Measurements from ENCODE around the gene AMDHD2.

The AMDHD2 gene

DNA sequence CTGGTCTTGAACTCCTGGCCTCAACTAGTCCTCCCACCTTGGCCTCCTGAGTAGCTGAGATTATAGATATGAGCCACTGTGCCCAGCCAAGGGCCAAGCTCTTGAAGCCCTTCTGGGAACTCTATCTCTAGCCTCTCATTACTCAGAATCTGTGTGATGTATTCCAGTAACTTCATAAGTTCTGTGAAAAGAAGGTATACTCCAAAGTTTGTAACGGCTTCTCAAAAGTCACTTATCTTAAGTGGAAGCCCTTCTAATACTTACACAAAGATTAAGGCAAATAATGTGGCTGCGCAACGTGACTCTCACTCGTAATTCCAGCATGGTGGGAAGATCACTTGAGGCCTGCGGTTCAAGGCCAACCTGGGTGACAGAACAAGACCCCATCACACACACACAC, 25.6 kb upstream of the AMDHD2 start:
- CTCF ChIA-PET: interaction anchor here (0.7 kb wide), 1 partner anchor 65 kb away, joined by 3 read pairs; no protein-coding TSS in a partner anchor

DNA sequence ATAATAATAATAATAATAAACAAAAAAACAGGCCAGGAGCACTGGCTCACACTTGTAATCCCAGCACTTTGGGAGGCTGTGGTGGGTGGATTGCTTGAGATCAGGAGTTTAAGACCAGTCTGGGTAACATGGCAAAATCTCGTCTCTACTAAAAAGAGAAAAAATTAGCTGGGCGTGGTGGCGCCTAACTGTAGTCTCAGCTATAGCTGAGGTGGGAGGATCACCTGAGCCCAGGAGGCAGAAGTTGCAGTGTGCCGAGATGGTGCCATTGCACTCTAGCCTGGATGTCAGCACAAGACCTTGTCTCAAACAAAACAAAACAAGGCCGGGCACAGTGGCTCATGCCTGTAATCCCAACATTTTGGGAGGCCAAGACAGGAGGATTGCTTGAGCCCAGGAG, 25.1 kb upstream of the AMDHD2 start:
- H3K36me3 ChIP-seq (ENCODE audit: control insufficient read depth in 2 of 2, insufficient read depth in 1 of 2, low read length in 2 of 2): peaks cover 0 to 41% of the 10 kb centered on the region in 2 experiments; a peak in 2 of 3 replicates
- no peak overlapping the region for H3K27ac ChIP-seq (ENCODE audit: extremely low read depth, low read depth, low read length)
- CTCF ChIA-PET: interaction anchor here (0.7 kb wide), 1 partner anchor 65 kb away, joined by 3 read pairs; no protein-coding TSS in a partner anchor
- no peaks in the 10 kb centered on the region for H3K4me1 ChIP-seq (ENCODE audit: control insufficient read depth, insufficient read depth, low read length)
- H3K9me3 ChIP-seq (ENCODE audit: control insufficient read depth, insufficient read depth, low read depth, low read length): no peaks in the 10 kb centered on the region
- H3K4me3 ChIP-seq (ENCODE audit: low read depth, low read length): no peak overlapping the region
- TF ChIP-seq REPIN1 (tag by site-specific recombination; IDR thresholded peaks at IDR 0.05; ENCODE audit: low read depth): no peak
- TF ChIP-seq ZNF555 (tag by site-specific recombination; conservative IDR thresholded peaks at IDR 0.05): no peak
- POLR2A ChIA-PET: interaction anchor here (0.8 kb wide), 1 partner anchor 243 kb away, joined by 3 read pairs; no protein-coding TSS in a partner anchor

More for the DNA sequence above, 25.6 kb upstream of the AMDHD2 start:
- TF ChIP-seq SCRT1 (tag by site-specific recombination; IDR thresholded peaks at IDR 0.05; ENCODE audit: borderline replicate concordance): no peak
- no peak for TF ChIP-seq ZBTB8A (tag by site-specific recombination; IDR thresholded peaks at IDR 0.05)
- no peak for TF ChIP-seq ZBTB1 (tag by site-specific recombination; IDR thresholded peaks at IDR 0.05)
- TF ChIP-seq REPIN1 (tag by site-specific recombination; IDR thresholded peaks at IDR 0.05; ENCODE audit: low read depth): no peak
- TF ChIP-seq, protein P1, sequence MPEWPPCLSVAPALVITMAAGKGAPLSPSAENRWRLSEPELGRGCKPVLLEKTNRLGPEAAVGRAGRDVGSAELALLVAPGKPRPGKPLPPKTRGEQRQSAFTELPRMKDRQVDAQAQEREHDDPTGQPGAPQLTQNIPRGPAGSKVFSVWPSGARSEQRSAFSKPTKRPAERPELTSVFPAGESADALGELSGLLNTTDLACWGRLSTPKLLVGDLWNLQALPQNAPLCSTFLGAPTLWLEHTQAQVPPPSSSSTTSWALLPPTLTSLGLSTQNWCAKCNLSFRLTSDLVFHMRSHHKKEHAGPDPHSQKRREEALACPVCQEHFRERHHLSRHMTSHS (tag by site-specific recombination; IDR thresholded peaks at IDR 0.05): no peak
- TF ChIP-seq, protein P2, sequence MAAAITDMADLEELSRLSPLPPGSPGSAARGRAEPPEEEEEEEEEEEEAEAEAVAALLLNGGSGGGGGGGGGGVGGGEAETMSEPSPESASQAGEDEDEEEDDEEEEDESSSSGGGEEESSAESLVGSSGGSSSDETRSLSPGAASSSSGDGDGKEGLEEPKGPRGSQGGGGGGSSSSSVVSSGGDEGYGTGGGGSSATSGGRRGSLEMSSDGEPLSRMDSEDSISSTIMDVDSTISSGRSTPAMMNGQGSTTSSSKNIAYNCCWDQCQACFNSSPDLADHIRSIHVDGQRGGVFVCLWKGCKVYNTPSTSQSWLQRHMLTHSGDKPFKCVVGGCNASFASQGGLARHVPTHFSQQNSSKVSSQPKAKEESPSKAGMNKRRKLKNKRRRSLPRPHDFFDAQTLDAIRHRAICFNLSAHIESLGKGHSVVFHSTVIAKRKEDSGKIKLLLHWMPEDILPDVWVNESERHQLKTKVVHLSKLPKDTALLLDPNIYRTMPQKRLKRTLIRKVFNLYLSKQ (tag by site-specific recombination; IDR thresholded peaks at IDR 0.05; ENCODE audit: borderline replicate concordance): no peak
- TF ChIP-seq ZNF558 (tag by site-specific recombination; IDR thresholded peaks at IDR 0.05): no peak
- TF ChIP-seq ZNF404 (tag by site-specific recombination; IDR thresholded peaks at IDR 0.05): no peak
- no peak for TF ChIP-seq FEZF1 (tag by site-specific recombination; IDR thresholded peaks at IDR 0.05)
- TF ChIP-seq ZNF629 (tag by site-specific recombination; IDR thresholded peaks at IDR 0.05): no peak
- TF ChIP-seq ZNF184 (tag by site-specific recombination; IDR thresholded peaks at IDR 0.05): no peak
- TF ChIP-seq, protein P3, sequence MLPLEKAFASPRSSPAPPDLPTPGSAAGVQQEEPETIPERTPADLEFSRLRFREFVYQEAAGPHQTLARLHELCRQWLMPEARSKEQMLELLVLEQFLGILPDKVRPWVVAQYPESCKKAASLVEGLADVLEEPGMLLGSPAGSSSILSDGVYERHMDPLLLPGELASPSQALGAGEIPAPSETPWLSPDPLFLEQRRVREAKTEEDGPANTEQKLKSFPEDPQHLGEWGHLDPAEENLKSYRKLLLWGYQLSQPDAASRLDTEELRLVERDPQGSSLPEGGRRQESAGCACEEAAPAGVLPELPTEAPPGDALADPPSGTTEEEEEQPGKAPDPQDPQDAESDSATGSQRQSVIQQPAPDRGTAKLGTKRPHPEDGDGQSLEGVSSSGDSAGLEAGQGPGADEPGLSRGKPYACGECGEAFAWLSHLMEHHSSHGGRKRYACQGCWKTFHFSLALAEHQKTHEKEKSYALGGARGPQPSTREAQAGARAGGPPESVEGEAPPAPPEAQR (tag by site-specific recombination; IDR thresholded peaks at IDR 0.05): no peak
- no peak for TF ChIP-seq ZNF366 (tag by site-specific recombination; conservative IDR thresholded peaks at IDR 0.05)
- TF ChIP-seq, protein P4, sequence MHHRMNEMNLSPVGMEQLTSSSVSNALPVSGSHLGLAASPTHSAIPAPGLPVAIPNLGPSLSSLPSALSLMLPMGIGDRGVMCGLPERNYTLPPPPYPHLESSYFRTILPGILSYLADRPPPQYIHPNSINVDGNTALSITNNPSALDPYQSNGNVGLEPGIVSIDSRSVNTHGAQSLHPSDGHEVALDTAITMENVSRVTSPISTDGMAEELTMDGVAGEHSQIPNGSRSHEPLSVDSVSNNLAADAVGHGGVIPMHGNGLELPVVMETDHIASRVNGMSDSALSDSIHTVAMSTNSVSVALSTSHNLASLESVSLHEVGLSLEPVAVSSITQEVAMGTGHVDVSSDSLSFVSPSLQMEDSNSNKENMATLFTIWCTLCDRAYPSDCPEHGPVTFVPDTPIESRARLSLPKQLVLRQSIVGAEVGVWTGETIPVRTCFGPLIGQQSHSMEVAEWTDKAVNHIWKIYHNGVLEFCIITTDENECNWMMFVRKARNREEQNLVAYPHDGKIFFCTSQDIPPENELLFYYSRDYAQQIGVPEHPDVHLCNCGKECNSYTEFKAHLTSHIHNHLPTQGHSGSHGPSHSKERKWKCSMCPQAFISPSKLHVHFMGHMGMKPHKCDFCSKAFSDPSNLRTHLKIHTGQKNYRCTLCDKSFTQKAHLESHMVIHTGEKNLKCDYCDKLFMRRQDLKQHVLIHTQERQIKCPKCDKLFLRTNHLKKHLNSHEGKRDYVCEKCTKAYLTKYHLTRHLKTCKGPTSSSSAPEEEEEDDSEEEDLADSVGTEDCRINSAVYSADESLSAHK (tag by site-specific recombination; IDR thresholded peaks at IDR 0.05): no peak
- TF ChIP-seq ZNF292 (tag by site-specific recombination; IDR thresholded peaks at IDR 0.05; ENCODE audit: borderline replicate concordance, low read depth): no peak
- TF ChIP-seq ZNF335 (tag by site-specific recombination; conservative IDR thresholded peaks at IDR 0.05): no peak
- TF ChIP-seq, protein P5, sequence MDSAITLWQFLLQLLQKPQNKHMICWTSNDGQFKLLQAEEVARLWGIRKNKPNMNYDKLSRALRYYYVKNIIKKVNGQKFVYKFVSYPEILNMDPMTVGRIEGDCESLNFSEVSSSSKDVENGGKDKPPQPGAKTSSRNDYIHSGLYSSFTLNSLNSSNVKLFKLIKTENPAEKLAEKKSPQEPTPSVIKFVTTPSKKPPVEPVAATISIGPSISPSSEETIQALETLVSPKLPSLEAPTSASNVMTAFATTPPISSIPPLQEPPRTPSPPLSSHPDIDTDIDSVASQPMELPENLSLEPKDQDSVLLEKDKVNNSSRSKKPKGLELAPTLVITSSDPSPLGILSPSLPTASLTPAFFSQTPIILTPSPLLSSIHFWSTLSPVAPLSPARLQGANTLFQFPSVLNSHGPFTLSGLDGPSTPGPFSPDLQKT (IDR thresholded peaks at IDR 0.05; ENCODE audit: borderline replicate concordance, low read depth, low read length): no peak
- POLR2A ChIA-PET: interaction anchor here (0.8 kb wide), 1 partner anchor 243 kb away, joined by 3 read pairs; no protein-coding TSS in a partner anchor
- Histone ChIP-seq H3K36me3 (ENCODE audit: control insufficient read depth in 2 of 2, insufficient read depth in 1 of 2, low read length in 2 of 2) (peaks cover 0 to 41% of the 10 kb centered on the region in 2 experiments; a peak in 2 of 3 replicates), H3K27ac (ENCODE audit: extremely low read depth, low read depth, low read length) (no peak overlapping the region), H3K9me3 (ENCODE audit: control insufficient read depth, insufficient read depth, low read depth, low read length) (no peaks in the 10 kb centered on the region), H3K4me3 (ENCODE audit: low read depth, low read length) (no peak overlapping the region), H3K4me1 (ENCODE audit: control insufficient read depth, insufficient read depth, low read length) (no peaks in the 10 kb centered on the region)
